ENCODE results near the gene MAP1B.

The MAP1B gene

GRCh38 chr5:72209147-72210115 is 102.2 kb downstream of the MAP1B start:
- Histone ChIP-seq H3K9ac (ENCODE audit: low read length in 5 of 5) (no peak overlapping the region), H3K4me3 (ENCODE audit: low read depth in 1 of 5, low read length in 5 of 5) (no peak overlapping the region), H3K27ac (ENCODE audit: low read depth, low read length) (no peak overlapping the region), H3K27me3 (ENCODE audit: control insufficient read depth in 5 of 5, insufficient read depth in 4 of 5, low read length in 5 of 5) (no peaks in the 10 kb centered on the region), H3K9me3 (ENCODE audit: control insufficient read depth in 5 of 5, low read length in 5 of 5) (no peaks in the 10 kb centered on the region), H3K36me3 (ENCODE audit: control insufficient read depth in 5 of 5, insufficient read depth in 5 of 5, low read length in 5 of 5) (peaks cover 9 to 18% (median 13%) of the 10 kb centered on the region in 5 donors), H3K4me1 (ENCODE audit: control insufficient read depth in 5 of 5, insufficient read depth in 5 of 5, low read length in 5 of 5) (peaks cover 0 to 15% (median 12%) of the 10 kb centered on the region in 5 donors)

GRCh38 chr5:72210888-72211678 is 103.8 kb downstream of the MAP1B start:
- Histone ChIP-seq H3K36me3 (ENCODE audit: control insufficient read depth in 5 of 5, insufficient read depth in 5 of 5, low read length in 5 of 5) (peaks cover under 1 to 7% (median 3%) of the 10 kb centered on the region in 5 donors), H3K27ac (ENCODE audit: low read depth, low read length) (peak overlapping the region; percentile 20)

GRCh38 chr5:72212171-72212570 is 104.9 kb downstream of the MAP1B start:
- Histone ChIP-seq H3K27me3 (ENCODE audit: control insufficient read depth in 5 of 5, insufficient read depth in 4 of 5, low read length in 5 of 5) (no peaks in the 10 kb centered on the region), H3K9me3 (ENCODE audit: control insufficient read depth in 5 of 5, low read length in 5 of 5) (no peaks in the 10 kb centered on the region), H3K9ac (ENCODE audit: low read length in 5 of 5) (no peak overlapping the region), H3K36me3 (ENCODE audit: control insufficient read depth in 5 of 5, insufficient read depth in 5 of 5, low read length in 5 of 5) (peaks cover 0 to 3% (median 0%) of the 10 kb centered on the region in 5 donors), H3K4me1 (ENCODE audit: control insufficient read depth in 5 of 5, insufficient read depth in 5 of 5, low read length in 5 of 5) (peaks cover 0 to 15% (median 12%) of the 10 kb centered on the region in 5 donors), H3K4me3 (ENCODE audit: low read depth in 1 of 5, low read length in 5 of 5) (no peak overlapping the region), H3K27ac (ENCODE audit: low read depth, low read length) (no peak overlapping the region)

More at GRCh38 chr5:72210888-72211678, 103.8 kb downstream of the MAP1B start:
- Histone ChIP-seq H3K27me3 (ENCODE audit: control insufficient read depth in 5 of 5, insufficient read depth in 4 of 5, low read length in 5 of 5) (no peaks in the 10 kb centered on the region), H3K4me3 (ENCODE audit: low read depth in 1 of 5, low read length in 5 of 5) (no peak overlapping the region), H3K9me3 (ENCODE audit: control insufficient read depth in 5 of 5, low read length in 5 of 5) (no peaks in the 10 kb centered on the region), H3K9ac (ENCODE audit: low read length in 5 of 5) (peak overlapping the region in 2 of 5 donors; percentile 21 to 42), H3K4me1 (ENCODE audit: control insufficient read depth in 5 of 5, insufficient read depth in 5 of 5, low read length in 5 of 5) (peaks cover 0 to 15% (median 12%) of the 10 kb centered on the region in 5 donors)

- Histone ChIP-seq H3K27ac (ENCODE audit: low read depth, low read length) (no peak overlapping the region), H3K36me3 (ENCODE audit: control insufficient read depth in 5 of 5, insufficient read depth in 5 of 5, low read length in 5 of 5) (peaks cover 0 to 12% (median 8%) of the 10 kb centered on the region in 5 donors), H3K9me3 (ENCODE audit: control insufficient read depth in 5 of 5, low read length in 5 of 5) (no peaks in the 10 kb centered on the region)
Measured at GRCh38 chr5:72213482-72213881, 106.2 kb downstream of the MAP1B start.

GRCh38 chr5:72214168-72214567 is 106.9 kb downstream of the MAP1B start:
- no peak overlapping the region for H3K9ac ChIP-seq (ENCODE audit: low read length in 5 of 5)
- peaks cover 5 to 18% (median 15%) of the 10 kb centered on the region in 5 donors for H3K36me3 ChIP-seq (ENCODE audit: control insufficient read depth in 5 of 5, insufficient read depth in 5 of 5, low read length in 5 of 5)
- H3K27me3 ChIP-seq (ENCODE audit: control insufficient read depth in 5 of 5, insufficient read depth in 4 of 5, low read length in 5 of 5) = no peaks in the 10 kb centered on the region
- no peak overlapping the region for H3K4me3 ChIP-seq (ENCODE audit: low read depth in 1 of 5, low read length in 5 of 5)
- peaks cover 0 to 15% (median 12%) of the 10 kb centered on the region in 5 donors for H3K4me1 ChIP-seq (ENCODE audit: control insufficient read depth in 5 of 5, insufficient read depth in 5 of 5, low read length in 5 of 5)
- no peaks in the 10 kb centered on the region for H3K9me3 ChIP-seq (ENCODE audit: control insufficient read depth in 5 of 5, low read length in 5 of 5)
- no peak overlapping the region for H3K27ac ChIP-seq (ENCODE audit: low read depth, low read length)

More at GRCh38 chr5:72213482-72213881, 106.2 kb downstream of the MAP1B start:
- no peak overlapping the region for H3K4me3 ChIP-seq (ENCODE audit: low read depth in 1 of 5, low read length in 5 of 5)
- no peaks in the 10 kb centered on the region for H3K27me3 ChIP-seq (ENCODE audit: control insufficient read depth in 5 of 5, insufficient read depth in 4 of 5, low read length in 5 of 5)
- H3K9ac ChIP-seq (ENCODE audit: low read length in 5 of 5) = no peak overlapping the region
- peaks cover 0 to 15% (median 12%) of the 10 kb centered on the region in 5 donors for H3K4me1 ChIP-seq (ENCODE audit: control insufficient read depth in 5 of 5, insufficient read depth in 5 of 5, low read length in 5 of 5)

GRCh38 chr5:72216756-72217155 is 109.5 kb downstream of the MAP1B start:
- Histone ChIP-seq H3K27me3 (ENCODE audit: control insufficient read depth in 5 of 5, insufficient read depth in 4 of 5, low read length in 5 of 5) (no peaks in the 10 kb centered on the region), H3K27ac (ENCODE audit: low read depth, low read length) (no peak overlapping the region), H3K36me3 (ENCODE audit: control insufficient read depth in 5 of 5, insufficient read depth in 5 of 5, low read length in 5 of 5) (peaks cover 11 to 42% (median 36%) of the 10 kb centered on the region in 5 donors), H3K9ac (ENCODE audit: low read length in 5 of 5) (no peak overlapping the region), H3K4me1 (ENCODE audit: control insufficient read depth in 5 of 5, insufficient read depth in 5 of 5, low read length in 5 of 5) (peaks cover 0 to 5% (median 0%) of the 10 kb centered on the region in 5 donors), H3K4me3 (ENCODE audit: low read depth in 1 of 5, low read length in 5 of 5) (no peak overlapping the region), H3K9me3 (ENCODE audit: control insufficient read depth in 5 of 5, low read length in 5 of 5) (no peaks in the 10 kb centered on the region)

- Histone ChIP-seq H3K9ac (ENCODE audit: low read length in 5 of 5) (no peak overlapping the region), H3K27ac (ENCODE audit: low read depth, low read length) (no peak overlapping the region), H3K4me1 (ENCODE audit: control insufficient read depth in 5 of 5, insufficient read depth in 5 of 5, low read length in 5 of 5) (peaks cover 0 to 27% (median 8%) of the 10 kb centered on the region in 5 donors), H3K36me3 (ENCODE audit: control insufficient read depth in 5 of 5, insufficient read depth in 5 of 5, low read length in 5 of 5) (peaks cover 30 to 78% (median 64%) of the 10 kb centered on the region in 5 donors), H3K27me3 (ENCODE audit: control insufficient read depth in 5 of 5, insufficient read depth in 4 of 5, low read length in 5 of 5) (no peaks in the 10 kb centered on the region), H3K9me3 (ENCODE audit: control insufficient read depth in 5 of 5, low read length in 5 of 5) (no peaks in the 10 kb centered on the region), H3K4me3 (ENCODE audit: low read depth in 1 of 5, low read length in 5 of 5) (no peak overlapping the region)
Measured at GRCh38 chr5:72221099-72221498, 113.8 kb downstream of the MAP1B start.

- Histone ChIP-seq H3K36me3 (ENCODE audit: control insufficient read depth in 5 of 5, insufficient read depth in 5 of 5, low read length in 5 of 5) (peaks cover 30 to 82% (median 66%) of the 10 kb centered on the region in 5 donors), H3K9ac (ENCODE audit: low read length in 5 of 5) (no peak overlapping the region), H3K4me3 (ENCODE audit: low read depth in 1 of 5, low read length in 5 of 5) (no peak overlapping the region), H3K27ac (ENCODE audit: low read depth, low read length) (no peak overlapping the region), H3K4me1 (ENCODE audit: control insufficient read depth in 5 of 5, insufficient read depth in 5 of 5, low read length in 5 of 5) (peaks cover 0 to 27% (median 8%) of the 10 kb centered on the region in 5 donors), H3K27me3 (ENCODE audit: control insufficient read depth in 5 of 5, insufficient read depth in 4 of 5, low read length in 5 of 5) (no peaks in the 10 kb centered on the region), H3K9me3 (ENCODE audit: control insufficient read depth in 5 of 5, low read length in 5 of 5) (no peaks in the 10 kb centered on the region)
Measured at GRCh38 chr5:72221541-72221940, 114.3 kb downstream of the MAP1B start.

GRCh38 chr5:72222521-72222920 is 115.2 kb downstream of the MAP1B start:
- no peak overlapping the region for H3K9ac ChIP-seq (ENCODE audit: low read length in 5 of 5)
- H3K27ac ChIP-seq (ENCODE audit: low read depth, low read length) = no peak overlapping the region
- H3K36me3 ChIP-seq (ENCODE audit: control insufficient read depth in 5 of 5, insufficient read depth in 5 of 5, low read length in 5 of 5) = peaks cover 30 to 90% (median 70%) of the 10 kb centered on the region in 5 donors
- no peak overlapping the region for H3K4me3 ChIP-seq (ENCODE audit: low read depth in 1 of 5, low read length in 5 of 5)
- H3K9me3 ChIP-seq (ENCODE audit: control insufficient read depth in 5 of 5, low read length in 5 of 5) = no peaks in the 10 kb centered on the region
- peaks cover 0 to 27% (median 8%) of the 10 kb centered on the region in 5 donors for H3K4me1 ChIP-seq (ENCODE audit: control insufficient read depth in 5 of 5, insufficient read depth in 5 of 5, low read length in 5 of 5)
- no peaks in the 10 kb centered on the region for H3K27me3 ChIP-seq (ENCODE audit: control insufficient read depth in 5 of 5, insufficient read depth in 4 of 5, low read length in 5 of 5)
